Right hindlimb (tissue), 1 donor: ENCODE results near the gene TDG.
"Not testable (repeated sequence)": the region's sequence is repeated elsewhere in the genome, so short reads cannot be mapped to it uniquely, and the experiment has no call there.

Experiments
- DNase-seq: peaks from one replicate; pipeline ENCODE4 v3.0.0-alpha.2; 2018

The TDG gene

GRCh38 chr12:104023710-104024109 lies 58.0 kb downstream of the TDG start:
- no peak for DNase-seq

GRCh38 chr12:104024348-104024747 lies 58.7 kb downstream of the TDG start:
- no peak for DNase-seq

GRCh38 chr12:104025771-104026170 lies 60.1 kb downstream of the TDG start:
- no peak for DNase-seq

GRCh38 chr12:104026841-104027599 lies 61.3 kb downstream of the TDG start:
- no peak for DNase-seq

- DNase-seq, result not testable (repeated sequence)
Observed at GRCh38 chr12:104030596-104030995, 64.9 kb downstream of the TDG start.

- not testable (repeated sequence) for DNase-seq
Observed at GRCh38 chr12:104036143-104036542, 70.5 kb downstream of the TDG start.
